ENCODE data around the gene DHRS3.
"Not testable (repeated sequence)": the region's sequence is repeated elsewhere in the genome, so short reads cannot be mapped to it uniquely, and the experiment has no call there.

The DHRS3 gene

GRCh38 chr1:12574757-12575139 lies 43.3 kb downstream of the DHRS3 start:
- DNase-seq (ENCODE audit: low spot score): no peak

GRCh38 chr1:12573015-12573825 lies 44.8 kb downstream of the DHRS3 start:
- no peak for DNase-seq (ENCODE audit: low spot score)

- DNase-seq (ENCODE audit: low spot score): no peak
Measured at GRCh38 chr1:12572522-12572921, 45.5 kb downstream of the DHRS3 start.

- no peak for DNase-seq (ENCODE audit: low spot score)
Measured at GRCh38 chr1:12570291-12570690, 47.7 kb downstream of the DHRS3 start.

GRCh38 chr1:12568009-12568767 lies 49.8 kb downstream of the DHRS3 start:
- no peak for DNase-seq (ENCODE audit: low spot score)

GRCh38 chr1:12567288-12567819 lies 50.7 kb downstream of the DHRS3 start:
- DNase-seq (ENCODE audit: low spot score): no peak

- no peak for DNase-seq (ENCODE audit: low spot score)
Measured at GRCh38 chr1:12566484-12567287, 51.3 kb downstream of the DHRS3 start.

- DNase-seq (ENCODE audit: low spot score): no peak
Measured at GRCh38 chr1:12565966-12566352, 52.1 kb downstream of the DHRS3 start.

- DNase-seq (ENCODE audit: low spot score): peak; percentile 51
Measured at GRCh38 chr1:12565094-12565965, 52.7 kb downstream of the DHRS3 start.

GRCh38 chr1:12564251-12564650 lies 53.8 kb downstream of the DHRS3 start:
- not testable (repeated sequence) for DNase-seq (ENCODE audit: low spot score)

- no peak for DNase-seq (ENCODE audit: low spot score)
Measured at GRCh38 chr1:12562955-12563576, 54.9 kb downstream of the DHRS3 start.

- no peak for DNase-seq (ENCODE audit: low spot score)
Measured at GRCh38 chr1:12561121-12561520, 56.9 kb downstream of the DHRS3 start.

- DNase-seq (ENCODE audit: low spot score): no peak
Measured at GRCh38 chr1:12556957-12557935, 60.8 kb downstream of the DHRS3 start.

- peak; percentile 42 for DNase-seq (ENCODE audit: low spot score)
Measured at GRCh38 chr1:12556368-12556930, 61.6 kb downstream of the DHRS3 start.

GRCh38 chr1:12555411-12556367 lies 62.3 kb downstream of the DHRS3 start:
- DNase-seq (ENCODE audit: low spot score): no peak

GRCh38 chr1:12554521-12555305 lies 63.3 kb downstream of the DHRS3 start:
- no peak for DNase-seq (ENCODE audit: low spot score)

GRCh38 chr1:12553963-12554362 lies 64.0 kb downstream of the DHRS3 start:
- DNase-seq (ENCODE audit: low spot score): no peak

Measured in putamen (tissue), 1 donor.